Adrenal gland (tissue), 5 donors: Measurements from ENCODE around the gene LRRC19.

Source experiments
- POLR2A ChIP-seq, 2 donors: fragments of 450-650 bp; IDR thresholded peaks; one replicate each; pipeline ENCODE4 v1.6.1; 2017; ENCODE audit warnings: antibody characterized with exemption in 2 of 2, mild to moderate bottlenecking in 2 of 2, moderate library complexity in 1 of 2
- TF ChIP-seq, protein P1 (sequence below), 6 experiments: fragments of 450-650 bp in 4 of 6; fragments of 200-600 bp in 2 of 6; sonication (generic) in 1 of 6; IDR thresholded peaks; 1 replicate in 5 of 6; 2 replicates in 1 of 6; pipeline versions ENCODE4 v1.5.1 to v1.8.0; 2016 to 2021; ENCODE audit warnings: antibody characterized with exemption in 6 of 6, mild to moderate bottlenecking in 2 of 6, moderate library complexity in 1 of 6
- donor health status: DM: no; HTN: no; CAD: no.

DNA sequence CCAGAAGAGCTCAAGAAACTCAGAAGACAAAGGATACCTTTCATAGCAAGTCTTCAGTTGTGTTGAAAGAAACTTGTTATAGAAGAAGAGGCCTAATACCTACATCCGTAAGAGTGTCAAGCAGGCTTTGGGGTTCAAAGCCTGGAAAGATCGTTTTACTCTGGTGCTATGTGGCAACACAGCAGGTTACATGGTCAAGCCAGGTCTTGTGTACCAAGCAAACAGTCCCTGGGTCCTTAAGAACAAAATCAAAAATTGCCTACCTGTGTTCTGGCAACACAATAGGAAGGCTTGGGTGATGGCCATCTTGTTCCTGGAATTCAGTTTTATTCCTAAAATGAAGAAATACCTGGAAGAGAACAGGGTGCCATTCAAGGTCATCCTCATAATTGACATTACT is 32.0 kb upstream of the LRRC19 start:
- TF ChIP-seq, protein P1, sequence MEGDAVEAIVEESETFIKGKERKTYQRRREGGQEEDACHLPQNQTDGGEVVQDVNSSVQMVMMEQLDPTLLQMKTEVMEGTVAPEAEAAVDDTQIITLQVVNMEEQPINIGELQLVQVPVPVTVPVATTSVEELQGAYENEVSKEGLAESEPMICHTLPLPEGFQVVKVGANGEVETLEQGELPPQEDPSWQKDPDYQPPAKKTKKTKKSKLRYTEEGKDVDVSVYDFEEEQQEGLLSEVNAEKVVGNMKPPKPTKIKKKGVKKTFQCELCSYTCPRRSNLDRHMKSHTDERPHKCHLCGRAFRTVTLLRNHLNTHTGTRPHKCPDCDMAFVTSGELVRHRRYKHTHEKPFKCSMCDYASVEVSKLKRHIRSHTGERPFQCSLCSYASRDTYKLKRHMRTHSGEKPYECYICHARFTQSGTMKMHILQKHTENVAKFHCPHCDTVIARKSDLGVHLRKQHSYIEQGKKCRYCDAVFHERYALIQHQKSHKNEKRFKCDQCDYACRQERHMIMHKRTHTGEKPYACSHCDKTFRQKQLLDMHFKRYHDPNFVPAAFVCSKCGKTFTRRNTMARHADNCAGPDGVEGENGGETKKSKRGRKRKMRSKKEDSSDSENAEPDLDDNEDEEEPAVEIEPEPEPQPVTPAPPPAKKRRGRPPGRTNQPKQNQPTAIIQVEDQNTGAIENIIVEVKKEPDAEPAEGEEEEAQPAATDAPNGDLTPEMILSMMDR (IDR thresholded peaks at IDR 0.05), result no peak
- TF ChIP-seq POLR2A (IDR thresholded peaks at IDR 0.05), result no peak
